HG02885 (cell line): ENCODE results near the gene PDE4B.

Experiments
- ATAC-seq: cut with Tn5 transposase; IDR thresholded peaks from one replicate; pipeline ENCODE4 v1.9.1; 2021; ENCODE audit warnings: mild to moderate bottlenecking; ENCODE audit not compliant: unreplicated experiment, poor library complexity

PDE4B gene

GRCh38 chr1:66214901-66215300, 422.2 kb downstream of the PDE4B start:
- ATAC-seq, result peak; percentile 84

- no peak for ATAC-seq
Measured at GRCh38 chr1:66217021-66217420, 424.3 kb downstream of the PDE4B start.

GRCh38 chr1:66217561-66217960, 424.9 kb downstream of the PDE4B start:
- ATAC-seq, result no peak

- ATAC-seq, result no peak
Measured at GRCh38 chr1:66220477-66220876, 427.8 kb downstream of the PDE4B start.

GRCh38 chr1:66223681-66224080, 431.0 kb downstream of the PDE4B start:
- ATAC-seq, result no peak

GRCh38 chr1:66226985-66227384, 434.3 kb downstream of the PDE4B start:
- ATAC-seq, result no peak

GRCh38 chr1:66227966-66228365, 435.3 kb downstream of the PDE4B start:
- ATAC-seq, result no peak

- ATAC-seq, result no peak
Measured at GRCh38 chr1:66231217-66231616, 438.5 kb downstream of the PDE4B start.

- ATAC-seq, result no peak
Measured at GRCh38 chr1:66231681-66232463, 439.2 kb downstream of the PDE4B start.

- no peak for ATAC-seq
Measured at GRCh38 chr1:66237042-66237441, 444.3 kb downstream of the PDE4B start.

GRCh38 chr1:66237722-66238479, 445.2 kb downstream of the PDE4B start:
- no peak for ATAC-seq

GRCh38 chr1:66239834-66240233, 447.1 kb downstream of the PDE4B start:
- no peak for ATAC-seq

- ATAC-seq, result no peak
Measured at GRCh38 chr1:66240491-66241484, 448.1 kb downstream of the PDE4B start.

- peak; percentile 70 for ATAC-seq
Measured at GRCh38 chr1:66242646-66243547, 450.2 kb downstream of the PDE4B start.

- peak; percentile 34 for ATAC-seq
Measured at GRCh38 chr1:66243548-66244130, 450.9 kb downstream of the PDE4B start.

GRCh38 chr1:66244429-66244828, 451.7 kb downstream of the PDE4B start:
- no peak for ATAC-seq

- ATAC-seq, result no peak
Measured at GRCh38 chr1:66245691-66246090, 453.0 kb downstream of the PDE4B start.

- no peak for ATAC-seq
Measured at GRCh38 chr1:66246351-66247269, 453.9 kb downstream of the PDE4B start.
